HG03175 (cell line): ENCODE measurements around the gene PERM1.
"Not testable (repeated sequence)": the region's sequence is repeated elsewhere in the genome, so short reads cannot be mapped to it uniquely, and the experiment has no call there.

ENCODE experiments used
- ATAC-seq: cut with Tn5 transposase; IDR thresholded peaks from one replicate; pipeline ENCODE4 v1.9.1; 2021; ENCODE audit warnings: mild to moderate bottlenecking, moderate library complexity; ENCODE audit not compliant: unreplicated experiment

Gene PERM1

GRCh38 chr1:981955-982558 is at the start of gene PERM1:
PERM1 (minus strand) TSS chr1:982093; CDS start chr1:981029, 1,064 bp downstream.
- ATAC-seq, result no peak

GRCh38 chr1:1030867-1031658 is 49.2 kb upstream of the PERM1 start:
- not testable (repeated sequence) for ATAC-seq

GRCh38 chr1:1027791-1028190 is 45.9 kb upstream of the PERM1 start:
- no peak for ATAC-seq

- ATAC-seq, result no peak
These were observed 44.9 kb upstream of the PERM1 start for GRCh38 chr1:1026599-1027413.

- ATAC-seq, result no peak
These were observed 43.8 kb upstream of the PERM1 start for GRCh38 chr1:1025730-1026129.

GRCh38 chr1:1024771-1025699 is 43.1 kb upstream of the PERM1 start:
- ATAC-seq, result no peak

GRCh38 chr1:1024149-1024770 is 42.4 kb upstream of the PERM1 start:
- ATAC-seq, result no peak

- no peak for ATAC-seq
These were observed 41.8 kb upstream of the PERM1 start for GRCh38 chr1:1023700-1024099.

- no peak for ATAC-seq
These were observed 40.6 kb upstream of the PERM1 start for GRCh38 chr1:1022302-1023009.

- no peak for ATAC-seq
These were observed 40.0 kb upstream of the PERM1 start for GRCh38 chr1:1021920-1022259.

- no peak for ATAC-seq
These were observed 39.4 kb upstream of the PERM1 start for GRCh38 chr1:1021010-1021919.

GRCh38 chr1:1020415-1021009 is 38.6 kb upstream of the PERM1 start:
- ATAC-seq, result peak; percentile 11

- ATAC-seq, result peak; percentile 21
These were observed 38.1 kb upstream of the PERM1 start, which contains the start of gene AGRN for GRCh38 chr1:1020000-1020404. AGRN (plus strand) TSS chr1:1020120; CDS start chr1:1020173, 53 bp downstream.

- ATAC-seq, result peak; percentile 64
These were observed 37.5 kb upstream of the PERM1 start for GRCh38 chr1:1019122-1019999.

- ATAC-seq, result not testable (repeated sequence)
These were observed 36.4 kb upstream of the PERM1 start for GRCh38 chr1:1018321-1018685.

GRCh38 chr1:1017397-1018320 is 35.8 kb upstream of the PERM1 start:
- not testable (repeated sequence) for ATAC-seq
